Activated naive CD8-positive, alpha-beta T cell treated with anti-CD3 and anti-CD28 coated beads, Interleukin-2, amount 10 ng/mL, durations not matched to agents 7 days and 5 days (primary cell): ENCODE data around the gene RCAN1. TPM values are rescaled to one million over a fixed set of nuclear protein-coding genes. Genes with fewer than 3 reads are reported as not detected.

Experiments
- ATAC-seq: fragments of 150-1000 bp; cut with Tn5 transposase; one replicate; pipeline ENCODE4 v1.10.0; 2021; ENCODE audit warnings: low read depth, moderate library complexity
- POLR2A ChIA-PET: fragments of 350-600 bp; sonication (Branson Sonifier 250); formaldehyde crosslinking; loops from one replicate; lab custom pipeline; 2021; ENCODE audit warnings: antibody characterized with exemption; lab: Charles Lee
- DNase-seq: peaks from one replicate; pipeline ENCODE4 v3.0.0; 2021
- H3K27ac Mint-ChIP-seq: one replicate; pipeline ENCODE4 v1.8.0; 2022; ENCODE audit warnings: mild to moderate bottlenecking, mixed read lengths
- H3K27me3 Mint-ChIP-seq: one replicate; pipeline ENCODE4 v1.8.0; 2022; ENCODE audit warnings: mild to moderate bottlenecking, moderate library complexity, mixed read lengths
- H3K36me3 Mint-ChIP-seq: one replicate; pipeline ENCODE4 v1.8.0; 2021; ENCODE audit warnings: mild to moderate bottlenecking, mixed read lengths
- H3K4me1 Mint-ChIP-seq: one replicate; pipeline ENCODE4 v1.8.0; 2021; ENCODE audit warnings: mixed read lengths
- H3K4me3 Mint-ChIP-seq: one replicate; pipeline ENCODE4 v1.8.0; 2022; ENCODE audit warnings: mild to moderate bottlenecking, moderate library complexity, mixed read lengths
- H3K9me3 Mint-ChIP-seq: one replicate; pipeline ENCODE4 v1.8.0; 2021; ENCODE audit warnings: mixed read lengths
- total RNA-seq, 2 experiments: library from RNA; stranded (reverse); gene quantifications; one replicate each; pipeline ENCODE4 v1.2.3, GENCODE V29; 2021

Gene RCAN1
- total RNA-seq, 2 experiments from 2014 or later = 7.3 to 7.4 TPM

- POLR2A ChIA-PET = no interaction called here
- no peak for DNase-seq
- ATAC-seq = no peak
- Mint-ChIP-seq H3K9me3 (no peaks in the 10 kb centered on the region), H3K27ac (no peak overlapping the region), H3K27me3 (no peaks in the 10 kb centered on the region), H3K36me3 (no peaks in the 10 kb centered on the region), H3K4me1 (no peaks in the 10 kb centered on the region), H3K4me3 (no peak overlapping the region)
These were observed 12.9 kb downstream of the RCAN1 start for GRCh38 chr21:34602061-34602460.

GRCh38 chr21:34599534-34600101, 15.3 kb downstream of the RCAN1 start:
- DNase-seq (no peak), ATAC-seq (no peak)
- H3K4me3 Mint-ChIP-seq = no peak overlapping the region
- POLR2A ChIA-PET = no interaction called here
- H3K36me3 Mint-ChIP-seq = no peaks in the 10 kb centered on the region
- H3K27ac Mint-ChIP-seq = no peak overlapping the region
- H3K9me3 Mint-ChIP-seq = no peaks in the 10 kb centered on the region
- no peaks in the 10 kb centered on the region for H3K27me3 Mint-ChIP-seq
- no peaks in the 10 kb centered on the region for H3K4me1 Mint-ChIP-seq

DNA sequence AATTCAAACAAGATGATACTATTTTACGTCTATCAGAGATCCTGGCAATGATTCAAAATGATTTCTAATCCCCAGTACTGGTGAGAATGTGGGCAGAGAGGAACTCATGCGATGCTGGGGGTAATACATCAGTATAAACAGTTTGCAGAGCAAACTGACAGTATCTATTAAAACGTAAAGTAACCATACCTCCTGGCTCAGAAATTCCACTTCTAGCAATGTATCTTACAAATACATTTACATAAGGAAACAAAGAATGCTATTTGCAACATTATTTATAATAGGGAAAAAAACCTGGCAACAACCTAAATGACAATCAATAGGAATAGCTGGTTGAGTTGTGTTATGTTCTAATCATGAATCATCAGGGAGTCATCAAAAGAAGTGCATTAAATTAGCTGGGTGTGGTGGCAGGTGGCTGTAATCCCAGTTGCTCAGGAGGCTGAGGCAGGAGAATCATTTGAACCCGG, 15.9 kb downstream of the RCAN1 start:
- DNase-seq (no peak), ATAC-seq (no peak)
- no peaks in the 10 kb centered on the region for H3K4me1 Mint-ChIP-seq
- no peaks in the 10 kb centered on the region for H3K36me3 Mint-ChIP-seq
- no peak overlapping the region for H3K4me3 Mint-ChIP-seq
- POLR2A ChIA-PET = no interaction called here
- H3K9me3 Mint-ChIP-seq = no peaks in the 10 kb centered on the region
- H3K27ac Mint-ChIP-seq = no peak overlapping the region
- no peaks in the 10 kb centered on the region for H3K27me3 Mint-ChIP-seq

- Mint-ChIP-seq H3K36me3 (no peaks in the 10 kb centered on the region), H3K27ac (no peak overlapping the region), H3K27me3 (no peaks in the 10 kb centered on the region), H3K4me3 (no peak overlapping the region), H3K9me3 (no peaks in the 10 kb centered on the region), H3K4me1 (no peaks in the 10 kb centered on the region)
- DNase-seq = no peak
- no peak for ATAC-seq
- POLR2A ChIA-PET = no interaction called here
These were observed 17.5 kb downstream of the RCAN1 start for GRCh38 chr21:34597406-34597805.

GRCh38 chr21:34596561-34597271, 18.2 kb downstream of the RCAN1 start:
- no peak for DNase-seq
- no peak overlapping the region for H3K4me3 Mint-ChIP-seq
- POLR2A ChIA-PET = no interaction called here
- H3K27ac Mint-ChIP-seq = no peak overlapping the region
- H3K9me3 Mint-ChIP-seq = no peaks in the 10 kb centered on the region
- no peak for ATAC-seq
- no peaks in the 10 kb centered on the region for H3K4me1 Mint-ChIP-seq
- no peaks in the 10 kb centered on the region for H3K36me3 Mint-ChIP-seq
- H3K27me3 Mint-ChIP-seq = no peaks in the 10 kb centered on the region

DNA sequence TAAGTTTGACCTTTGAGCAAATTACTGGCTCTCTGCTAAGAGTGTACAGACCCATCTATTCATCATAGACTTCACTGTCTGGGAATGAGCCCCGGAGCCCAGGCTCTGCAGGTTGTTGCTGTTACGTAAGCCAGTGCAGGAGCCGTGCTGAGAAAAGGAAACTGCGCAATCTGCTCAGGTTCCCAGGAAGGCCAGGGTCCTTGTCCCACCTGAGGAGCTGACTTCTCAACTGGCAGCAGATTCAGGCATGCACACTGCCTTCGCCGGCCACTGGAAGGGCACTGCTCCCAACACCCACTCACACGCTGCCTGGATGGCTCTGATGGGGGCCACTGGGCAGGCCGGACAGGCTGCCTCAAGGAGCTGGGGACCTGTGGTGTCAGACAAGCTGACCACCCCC, 19.5 kb downstream of the RCAN1 start:
- POLR2A ChIA-PET = no interaction called here
- H3K27ac Mint-ChIP-seq = no peak overlapping the region
- no peaks in the 10 kb centered on the region for H3K9me3 Mint-ChIP-seq
- DNase-seq (no peak), ATAC-seq (no peak)
- no peaks in the 10 kb centered on the region for H3K27me3 Mint-ChIP-seq
- no peak overlapping the region for H3K4me3 Mint-ChIP-seq
- no peaks in the 10 kb centered on the region for H3K36me3 Mint-ChIP-seq
- H3K4me1 Mint-ChIP-seq = no peaks in the 10 kb centered on the region

GRCh38 chr21:34594566-34595234, 20.2 kb downstream of the RCAN1 start:
- POLR2A ChIA-PET = no interaction called here
- ATAC-seq (no peak), DNase-seq (no peak)
- Mint-ChIP-seq H3K4me1 (peaks cover 5% of the 10 kb centered on the region), H3K27me3 (no peaks in the 10 kb centered on the region), H3K36me3 (no peaks in the 10 kb centered on the region), H3K4me3 (no peak overlapping the region), H3K27ac (no peak overlapping the region), H3K9me3 (no peaks in the 10 kb centered on the region)

DNA sequence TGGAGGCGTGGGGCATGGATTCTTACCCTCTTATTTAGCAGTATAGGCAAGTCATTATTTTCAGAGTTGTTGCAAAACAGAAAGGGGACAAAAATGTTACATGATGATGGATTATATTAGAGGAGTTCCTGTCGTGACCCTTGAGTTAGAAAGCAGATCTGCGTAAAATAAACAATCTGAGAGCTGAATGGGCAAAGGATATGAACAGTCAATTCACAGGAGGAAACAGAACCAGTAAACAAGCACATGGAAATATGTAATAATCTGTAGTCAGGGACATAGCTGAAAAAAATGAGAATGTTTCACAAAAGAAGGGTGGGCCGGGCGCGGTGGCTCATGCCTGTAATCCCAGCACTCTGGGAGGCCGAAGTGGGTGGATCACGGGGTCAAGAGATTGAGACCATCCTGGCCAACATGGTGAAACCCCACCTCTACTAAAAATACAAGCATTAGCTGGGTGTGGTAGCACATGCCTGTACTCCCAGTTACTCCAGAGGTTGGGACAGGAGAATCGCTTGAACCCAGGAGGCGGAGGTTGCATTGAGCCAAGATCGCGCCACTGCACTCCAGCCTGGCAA, 20.9 kb downstream of the RCAN1 start:
- H3K4me1 Mint-ChIP-seq = peaks cover 5% of the 10 kb centered on the region
- H3K4me3 Mint-ChIP-seq = no peak overlapping the region
- H3K27ac Mint-ChIP-seq = no peak overlapping the region
- DNase-seq (no peak), ATAC-seq (no peak)
- POLR2A ChIA-PET = no interaction called here
- H3K9me3 Mint-ChIP-seq = no peaks in the 10 kb centered on the region
- no peaks in the 10 kb centered on the region for H3K27me3 Mint-ChIP-seq
- no peaks in the 10 kb centered on the region for H3K36me3 Mint-ChIP-seq

DNA sequence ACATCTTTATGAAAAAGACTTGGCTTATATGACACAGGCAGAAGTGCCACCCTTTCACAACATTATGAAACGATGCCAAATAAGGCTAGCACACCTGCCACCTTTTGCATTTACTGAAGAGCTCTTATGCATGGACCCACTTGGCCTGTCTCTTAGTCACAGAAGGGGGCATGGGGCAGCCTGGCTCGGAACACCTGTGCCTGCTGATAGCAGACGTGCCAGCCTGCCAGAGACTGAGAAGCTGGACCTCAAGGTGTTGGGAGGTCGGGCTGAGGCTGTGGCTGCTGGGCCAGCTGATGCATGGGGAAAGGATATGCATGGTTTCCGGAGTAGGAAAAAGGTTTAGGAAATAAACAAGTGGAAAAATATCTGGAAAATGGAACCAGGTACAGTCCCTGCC, 21.5 kb downstream of the RCAN1 start:
- DNase-seq = no peak
- Mint-ChIP-seq H3K4me1 (peaks cover 5% of the 10 kb centered on the region), H3K27me3 (no peaks in the 10 kb centered on the region), H3K4me3 (no peak overlapping the region), H3K27ac (no peak overlapping the region), H3K9me3 (no peaks in the 10 kb centered on the region), H3K36me3 (no peaks in the 10 kb centered on the region)
- POLR2A ChIA-PET = no interaction called here
- ATAC-seq = no peak

GRCh38 chr21:34592120-34592955, 22.6 kb downstream of the RCAN1 start:
- POLR2A ChIA-PET = no interaction called here
- no peaks in the 10 kb centered on the region for H3K36me3 Mint-ChIP-seq

DNA sequence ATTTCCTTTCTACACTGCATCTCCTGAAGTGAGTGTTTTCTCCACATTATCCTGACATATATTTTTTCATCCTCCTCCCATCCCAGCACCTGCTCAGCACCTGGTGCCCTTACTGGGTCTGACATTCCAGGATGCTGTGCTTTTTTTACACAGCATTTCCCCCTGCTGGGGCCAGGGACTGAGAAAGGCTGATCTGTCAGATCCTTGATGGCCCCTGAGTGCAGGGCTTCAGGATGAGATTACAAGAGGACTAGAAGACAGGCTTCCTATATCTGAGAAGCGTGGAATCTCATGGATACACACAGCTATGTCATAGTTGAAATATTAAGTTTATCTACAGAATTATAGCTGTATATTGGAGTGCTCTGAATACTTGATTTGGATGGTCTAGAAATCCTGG, 24.4 kb downstream of the RCAN1 start:
- ATAC-seq (no peak), DNase-seq (no peak)
- Mint-ChIP-seq H3K27me3 (no peaks in the 10 kb centered on the region), H3K9me3 (peaks cover 1% of the 10 kb centered on the region), H3K4me3 (no peak overlapping the region), H3K27ac (no peak overlapping the region), H3K4me1 (peaks cover 5% of the 10 kb centered on the region), H3K36me3 (no peaks in the 10 kb centered on the region)
- POLR2A ChIA-PET = no interaction called here

More at GRCh38 chr21:34592120-34592955, 22.6 kb downstream of the RCAN1 start:
- Mint-ChIP-seq H3K27ac (no peak overlapping the region), H3K27me3 (no peaks in the 10 kb centered on the region), H3K4me1 (peaks cover 5% of the 10 kb centered on the region), H3K9me3 (no peaks in the 10 kb centered on the region), H3K4me3 (no peak overlapping the region)
- ATAC-seq (no peak), DNase-seq (no peak)

- Mint-ChIP-seq H3K4me3 (no peak overlapping the region), H3K9me3 (peaks cover 1% of the 10 kb centered on the region), H3K4me1 (peaks cover 5% of the 10 kb centered on the region), H3K27me3 (no peaks in the 10 kb centered on the region), H3K27ac (no peak overlapping the region), H3K36me3 (no peaks in the 10 kb centered on the region)
- DNase-seq = no peak
- POLR2A ChIA-PET = no interaction called here
- no peak for ATAC-seq
These were observed 25.2 kb downstream of the RCAN1 start for GRCh38 chr21:34589511-34590282.
